Stromal cell of bone marrow (primary cell): ENCODE results near the gene ADA.

Experiments used
- DNase-seq: peaks from one replicate; pipeline ENCODE4 v3.0.0-alpha.2; 2012; ENCODE audit warnings: low read depth

Gene ADA

GRCh38 chr20:44580581-44581268, 70.8 kb downstream of the ADA start:
- DNase-seq = no peak

GRCh38 chr20:44579313-44580081, 72.0 kb downstream of the ADA start:
- DNase-seq = no peak

- DNase-seq = peak; percentile 64
Measured at GRCh38 chr20:44576297-44576696, 75.2 kb downstream of the ADA start.

- no peak for DNase-seq
Measured at GRCh38 chr20:44574372-44574771, 77.1 kb downstream of the ADA start.

GRCh38 chr20:44573501-44573869, 78.0 kb downstream of the ADA start:
- no peak for DNase-seq

GRCh38 chr20:44572551-44573500, 78.7 kb downstream of the ADA start:
- DNase-seq = peak; percentile 80

GRCh38 chr20:44571362-44571988, 80.0 kb downstream of the ADA start:
- DNase-seq = no peak

- no peak for DNase-seq
Measured at GRCh38 chr20:44570367-44570766, 81.1 kb downstream of the ADA start.
